OCI-LY3 (cell line): Measurements from ENCODE around the gene LPP.

Source experiments
- EZH2phosphoT487 ChIP-seq: fragments of 200-600 bp; shearing (Covaris generic); IDR thresholded peaks from 2 replicates; pipeline ENCODE4 v1.6.1; 2018; ENCODE audit warnings: antibody characterized with exemption, mixed run types, low read depth
- TF ChIP-seq, protein P1 (sequence below): fragments of 200-600, 300-600 bp; sonication (generic); IDR thresholded peaks from 2 replicates; pipeline ENCODE4 v1.5.1; 2014; ENCODE audit warnings: antibody characterized with exemption, low read length, low read depth

GRCh38 chr3:188432802-188433520 is 279.0 kb downstream of the LPP start:
- TF ChIP-seq, protein P1, sequence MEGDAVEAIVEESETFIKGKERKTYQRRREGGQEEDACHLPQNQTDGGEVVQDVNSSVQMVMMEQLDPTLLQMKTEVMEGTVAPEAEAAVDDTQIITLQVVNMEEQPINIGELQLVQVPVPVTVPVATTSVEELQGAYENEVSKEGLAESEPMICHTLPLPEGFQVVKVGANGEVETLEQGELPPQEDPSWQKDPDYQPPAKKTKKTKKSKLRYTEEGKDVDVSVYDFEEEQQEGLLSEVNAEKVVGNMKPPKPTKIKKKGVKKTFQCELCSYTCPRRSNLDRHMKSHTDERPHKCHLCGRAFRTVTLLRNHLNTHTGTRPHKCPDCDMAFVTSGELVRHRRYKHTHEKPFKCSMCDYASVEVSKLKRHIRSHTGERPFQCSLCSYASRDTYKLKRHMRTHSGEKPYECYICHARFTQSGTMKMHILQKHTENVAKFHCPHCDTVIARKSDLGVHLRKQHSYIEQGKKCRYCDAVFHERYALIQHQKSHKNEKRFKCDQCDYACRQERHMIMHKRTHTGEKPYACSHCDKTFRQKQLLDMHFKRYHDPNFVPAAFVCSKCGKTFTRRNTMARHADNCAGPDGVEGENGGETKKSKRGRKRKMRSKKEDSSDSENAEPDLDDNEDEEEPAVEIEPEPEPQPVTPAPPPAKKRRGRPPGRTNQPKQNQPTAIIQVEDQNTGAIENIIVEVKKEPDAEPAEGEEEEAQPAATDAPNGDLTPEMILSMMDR, result no peak
- no peak for TF ChIP-seq EZH2phosphoT487
